ENCODE data around the gene VCX3A.
"Not testable (repeated sequence)": the region's sequence is repeated elsewhere in the genome, so short reads cannot be mapped to it uniquely, and the experiment has no call there.

The VCX3A gene

GRCh38 chrX:6535018-6535417, at the start of gene VCX3A:
VCX3A (minus strand) TSS chrX:6535118; CDS start chrX:6534497, 621 bp downstream.
- not testable (repeated sequence) for DNase-seq (ENCODE audit: low read depth)

- no peak for DNase-seq (ENCODE audit: low read depth)
These were observed 39.8 kb upstream of the VCX3A start for GRCh38 chrX:6574762-6575161.

GRCh38 chrX:6568031-6568430, 33.1 kb upstream of the VCX3A start:
- DNase-seq (ENCODE audit: low read depth): no peak

GRCh38 chrX:6558979-6559378, 24.1 kb upstream of the VCX3A start:
- no peak for DNase-seq (ENCODE audit: low read depth)

- no peak for DNase-seq (ENCODE audit: low read depth)
These were observed 22.8 kb upstream of the VCX3A start for GRCh38 chrX:6557690-6558089.

GRCh38 chrX:6550999-6551398, 16.1 kb upstream of the VCX3A start:
- no peak for DNase-seq (ENCODE audit: low read depth)

GRCh38 chrX:6545712-6546111, 10.8 kb upstream of the VCX3A start:
- no peak for DNase-seq (ENCODE audit: low read depth)

GRCh38 chrX:6526564-6527136, 8.3 kb downstream of the VCX3A start:
- DNase-seq (ENCODE audit: low read depth): no peak

GRCh38 chrX:6517376-6517775, 17.5 kb downstream of the VCX3A start:
- DNase-seq (ENCODE audit: low read depth): no peak

GRCh38 chrX:6506444-6506843, 28.5 kb downstream of the VCX3A start:
- DNase-seq (ENCODE audit: low read depth): no peak

GRCh38 chrX:6505960-6506359, 29.0 kb downstream of the VCX3A start:
- DNase-seq (ENCODE audit: low read depth): no peak

GRCh38 chrX:6500719-6501118, 34.2 kb downstream of the VCX3A start:
- no peak for DNase-seq (ENCODE audit: low read depth)

- DNase-seq (ENCODE audit: low read depth): no peak
These were observed 36.6 kb downstream of the VCX3A start for GRCh38 chrX:6498324-6498723.

Measured in GM04503 (cell line).